ENCODE results near the gene SCAMP4.

The SCAMP4 gene

DNA sequence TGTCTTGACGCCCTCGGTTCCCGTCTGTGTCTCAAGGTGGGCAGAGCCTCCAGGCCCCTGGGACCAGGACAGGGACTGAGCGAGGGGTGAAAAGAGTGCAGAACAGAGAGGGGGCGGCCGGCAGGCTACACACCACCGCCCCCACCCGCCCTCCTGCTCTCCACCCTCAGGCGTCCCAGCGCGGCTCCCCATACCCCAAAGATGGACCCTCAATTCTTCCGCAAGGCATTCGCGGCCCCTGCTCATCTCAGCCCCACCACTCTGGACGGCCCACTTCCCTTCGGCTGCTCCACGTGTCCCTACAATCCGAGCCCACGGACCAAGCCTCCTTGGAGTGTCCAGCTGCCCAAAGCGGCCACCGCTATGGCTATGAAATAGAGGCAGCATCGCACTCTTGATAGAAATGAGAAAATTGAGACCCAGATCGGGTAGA, 43.6 kb upstream of the SCAMP4 start:
- Histone ChIP-seq H3K36me3 (ENCODE audit: insufficient read depth, low read length) (no peaks in the 10 kb centered on the region), H3K27me3 (ENCODE audit: control insufficient read depth, insufficient read depth, low read length) (no peaks in the 10 kb centered on the region), H3K9ac (ENCODE audit: low read depth, low read length) (peak overlapping the region; percentile 88), H3K4me3 (ENCODE audit: low read length) (peak overlapping the region; percentile 99), H3K4me1 (ENCODE audit: control insufficient read depth, insufficient read depth, low read length) (peaks cover 49% of the 10 kb centered on the region), H3K4me2 (ENCODE audit: low read length) (peak overlapping the region; percentile 94), H3K9me3 (replicated peaks; ENCODE audit: low read length) (no peaks in the 10 kb centered on the region)

DNA sequence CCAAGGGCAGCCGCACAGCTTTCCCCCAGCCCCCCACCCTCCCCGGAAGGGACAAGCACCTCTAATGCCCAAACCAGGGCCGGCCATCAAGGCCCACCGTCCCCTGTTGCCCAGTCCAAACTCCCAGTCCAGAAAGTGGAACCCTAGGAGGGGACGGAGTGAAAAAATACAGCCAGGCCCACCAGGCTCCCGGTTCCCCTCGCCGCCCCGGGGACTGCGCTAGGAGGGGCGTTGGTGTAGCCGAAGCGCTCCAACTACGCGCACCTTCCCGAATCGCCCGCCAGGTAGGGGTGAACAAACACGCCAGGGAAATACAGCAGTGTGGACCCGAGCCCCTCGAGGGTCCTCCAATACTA, 43.2 kb upstream of the SCAMP4 start:
- no peaks in the 10 kb centered on the region for H3K9me3 ChIP-seq (replicated peaks; ENCODE audit: low read length)
- H3K4me1 ChIP-seq (ENCODE audit: control insufficient read depth, insufficient read depth, low read length), result peaks cover 45% of the 10 kb centered on the region
- no peaks in the 10 kb centered on the region for H3K36me3 ChIP-seq (ENCODE audit: insufficient read depth, low read length)
- H3K9ac ChIP-seq (ENCODE audit: low read depth, low read length), result peak overlapping the region; percentile 88
- H3K4me2 ChIP-seq (ENCODE audit: low read length), result peak overlapping the region; percentile 94
- no peaks in the 10 kb centered on the region for H3K27me3 ChIP-seq (ENCODE audit: control insufficient read depth, insufficient read depth, low read length)
- peak overlapping the region; percentile 99 for H3K4me3 ChIP-seq (ENCODE audit: low read length)

DNA sequence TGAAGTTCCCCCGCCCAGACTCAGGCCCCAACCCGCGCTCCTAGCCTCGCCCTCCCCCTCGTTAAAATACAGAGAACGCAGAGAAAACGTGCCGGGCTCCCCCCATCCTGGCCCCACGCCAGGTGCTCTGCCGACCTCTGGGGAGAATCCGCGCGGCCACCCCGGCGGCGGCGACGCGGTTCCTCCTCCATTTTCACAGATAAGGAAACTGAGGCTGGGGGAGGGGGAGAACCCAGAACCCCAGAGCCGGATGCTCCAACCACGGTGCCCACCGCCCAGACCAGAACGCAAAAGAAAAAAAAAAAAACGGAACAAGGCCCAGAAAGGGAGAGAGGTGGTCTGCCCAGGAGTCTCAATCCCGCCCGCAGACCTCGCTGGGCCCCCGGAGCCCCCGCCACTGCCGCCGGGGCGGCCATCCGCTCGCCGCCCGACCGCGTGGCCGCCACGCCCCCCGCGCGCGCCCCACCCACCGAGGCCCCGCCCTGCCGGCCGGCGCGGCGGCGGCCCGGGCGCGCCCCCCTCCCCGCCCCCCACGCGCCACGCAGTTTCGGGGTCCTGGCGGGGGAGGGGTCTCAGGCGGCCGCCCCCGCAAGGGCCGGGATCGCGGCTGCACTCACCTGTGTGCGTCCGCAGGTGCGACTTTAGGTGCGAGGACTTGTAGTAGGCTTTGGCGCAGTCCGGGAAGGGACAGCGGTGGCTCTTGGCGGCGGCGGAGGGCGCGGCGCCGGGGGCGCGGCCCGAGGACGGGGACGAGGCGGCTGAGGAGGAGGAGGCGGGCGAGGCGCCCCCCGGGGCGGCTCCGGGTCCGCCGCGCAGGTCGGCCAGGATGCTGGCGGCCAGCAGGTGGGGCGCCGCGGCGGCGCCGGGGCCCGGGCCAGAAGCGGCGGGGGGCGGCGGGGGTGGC, 42.5 kb upstream of the SCAMP4 start:
- Histone ChIP-seq H3K36me3 (ENCODE audit: insufficient read depth, low read length) (no peaks in the 10 kb centered on the region), H3K4me3 (ENCODE audit: low read length) (peak overlapping the region; percentile 99), H3K9ac (ENCODE audit: low read depth, low read length) (peak overlapping the region; percentile 88), H3K9me3 (replicated peaks; ENCODE audit: low read length) (no peaks in the 10 kb centered on the region), H3K4me1 (ENCODE audit: control insufficient read depth, insufficient read depth, low read length) (peaks cover 39% of the 10 kb centered on the region), H3K4me2 (ENCODE audit: low read length) (peak overlapping the region; percentile 94), H3K27me3 (ENCODE audit: control insufficient read depth, insufficient read depth, low read length) (no peaks in the 10 kb centered on the region)

DNA sequence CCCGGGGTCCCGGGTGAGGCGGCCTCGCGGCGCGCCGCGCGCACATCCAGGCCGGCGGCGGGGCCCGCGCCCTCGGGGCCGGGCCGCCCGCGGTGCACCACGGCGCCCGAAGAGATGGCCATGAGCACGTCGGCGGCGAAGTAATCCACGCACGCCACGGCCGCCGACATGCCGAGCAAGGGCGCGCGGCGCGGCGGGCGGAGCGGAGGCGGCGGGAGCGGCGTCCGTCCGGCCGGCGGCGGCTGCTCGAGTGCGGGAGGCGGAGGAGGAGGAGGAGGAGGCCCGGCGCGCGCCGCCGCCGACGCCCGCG, 41.9 kb upstream of the SCAMP4 start, which contains the start of gene KLF16:
TSS of gene KLF16 (minus strand) at position 252 of the 310 bp plus-strand sequence. CDS start at position 170, 82 bp downstream.
- H3K4me1 ChIP-seq (ENCODE audit: control insufficient read depth, insufficient read depth, low read length), result peaks cover 33% of the 10 kb centered on the region
- no peaks in the 10 kb centered on the region for H3K27me3 ChIP-seq (ENCODE audit: control insufficient read depth, insufficient read depth, low read length)
- no peaks in the 10 kb centered on the region for H3K36me3 ChIP-seq (ENCODE audit: insufficient read depth, low read length)

DNA sequence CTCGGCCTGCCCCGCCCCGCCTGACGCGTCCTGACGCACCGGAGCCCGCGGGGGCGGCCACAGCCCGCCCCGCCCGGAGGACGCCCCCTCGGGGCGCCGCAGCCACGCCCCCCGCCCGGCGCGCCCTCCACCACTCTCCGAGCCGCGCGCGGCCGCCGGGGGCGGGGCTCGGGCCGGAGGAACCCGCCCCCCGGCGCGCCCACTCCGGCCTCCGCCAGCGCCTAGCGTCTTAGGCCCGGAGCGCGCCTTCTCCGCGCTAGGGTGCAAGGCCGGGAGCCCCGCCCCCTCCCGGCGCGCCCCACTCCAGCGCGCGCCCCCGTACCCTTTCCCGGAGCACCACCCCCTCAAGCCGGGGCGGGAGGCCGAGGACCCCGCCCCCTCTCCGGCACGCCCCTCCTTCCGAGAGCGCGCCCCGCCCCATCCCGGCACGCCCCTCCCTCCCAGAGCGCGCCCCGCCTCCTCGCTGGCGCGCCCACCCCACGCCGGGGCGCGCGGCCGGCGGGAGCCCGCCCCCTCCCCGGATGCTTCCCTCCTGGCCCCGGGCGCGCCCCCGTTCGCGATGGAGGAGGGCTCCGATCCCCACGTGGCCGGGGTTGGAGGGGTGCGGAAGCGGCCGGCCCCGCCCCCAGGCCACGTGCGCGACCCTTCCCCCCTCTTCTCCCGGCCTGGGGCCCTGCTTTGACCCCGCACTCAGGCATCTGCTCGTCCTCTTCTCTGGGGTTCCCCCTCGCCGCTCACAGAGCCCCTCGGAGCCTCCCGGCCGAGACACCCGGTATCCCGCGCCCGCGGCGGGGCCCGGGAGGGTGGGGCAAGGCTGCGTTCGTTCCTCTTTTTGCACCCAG, 41.3 kb upstream of the SCAMP4 start:
- peaks cover 32% of the 10 kb centered on the region for H3K4me1 ChIP-seq (ENCODE audit: control insufficient read depth, insufficient read depth, low read length)
- no peaks in the 10 kb centered on the region for H3K36me3 ChIP-seq (ENCODE audit: insufficient read depth, low read length)

More for the DNA sequence above, 41.9 kb upstream of the SCAMP4 start, which contains the start of gene KLF16:
- Histone ChIP-seq H3K9ac (ENCODE audit: low read depth, low read length) (peak within 1 kb of the TSS; percentile 92), H3K4me3 (ENCODE audit: low read length) (peak within 1 kb of the TSS; percentile 99), H3K4me2 (ENCODE audit: low read length) (peak within 1 kb of the TSS; percentile 94), H3K9me3 (replicated peaks; ENCODE audit: low read length) (no peaks in the 10 kb centered on the region)

DNA sequence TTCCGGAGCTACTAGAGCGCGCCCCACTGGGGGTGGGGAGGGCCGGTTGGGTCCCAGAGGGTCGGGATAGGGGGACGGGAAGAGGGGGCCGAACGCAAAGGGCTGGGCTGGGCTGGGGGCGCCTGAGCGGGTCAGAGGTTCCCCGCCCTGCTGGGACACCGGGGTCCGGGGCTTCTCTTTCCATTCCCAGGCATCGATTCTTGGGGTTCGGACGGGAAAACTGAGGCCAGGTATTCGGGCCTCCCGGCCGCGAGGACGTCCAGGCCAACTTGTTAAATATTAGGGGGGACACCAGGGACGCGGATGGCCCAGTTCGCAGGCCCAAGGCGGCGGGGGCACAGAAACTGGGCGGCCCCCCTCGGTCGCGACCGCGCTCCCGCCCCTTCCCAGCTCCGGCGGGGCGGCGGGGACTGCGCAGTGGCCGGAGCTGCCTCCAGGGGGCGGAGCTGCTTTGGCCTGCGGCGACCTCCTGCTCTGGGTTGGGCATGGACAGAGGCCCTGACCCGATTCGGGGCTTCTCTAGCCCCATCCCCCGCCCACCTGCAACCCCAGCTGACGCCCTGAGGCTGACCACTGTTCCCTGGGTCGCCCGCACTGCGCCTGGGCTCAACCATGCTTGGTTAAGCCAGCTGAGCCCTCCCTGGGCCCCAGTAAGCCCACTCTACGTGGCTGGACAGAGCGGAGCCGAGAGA, 40.6 kb upstream of the SCAMP4 start:
- H3K9me3 ChIP-seq (replicated peaks; ENCODE audit: low read length), result no peaks in the 10 kb centered on the region
- H3K27me3 ChIP-seq (ENCODE audit: control insufficient read depth, insufficient read depth, low read length), result no peaks in the 10 kb centered on the region
- peaks cover 25% of the 10 kb centered on the region for H3K4me1 ChIP-seq (ENCODE audit: control insufficient read depth, insufficient read depth, low read length)
- no peaks in the 10 kb centered on the region for H3K36me3 ChIP-seq (ENCODE audit: insufficient read depth, low read length)
- peak overlapping the region; percentile 85 for H3K4me3 ChIP-seq (ENCODE audit: low read length)
- H3K9ac ChIP-seq (ENCODE audit: low read depth, low read length), result peak overlapping the region; percentile 92
- H3K4me2 ChIP-seq (ENCODE audit: low read length), result peak overlapping the region; percentile 93

More for the DNA sequence above, 41.3 kb upstream of the SCAMP4 start:
- peak overlapping the region; percentile 99 for H3K4me3 ChIP-seq (ENCODE audit: low read length)
- H3K27me3 ChIP-seq (ENCODE audit: control insufficient read depth, insufficient read depth, low read length), result no peaks in the 10 kb centered on the region
- peak overlapping the region; percentile 92 for H3K9ac ChIP-seq (ENCODE audit: low read depth, low read length)
- H3K9me3 ChIP-seq (replicated peaks; ENCODE audit: low read length), result no peaks in the 10 kb centered on the region
- peak overlapping the region; percentile 93 for H3K4me2 ChIP-seq (ENCODE audit: low read length)

DNA sequence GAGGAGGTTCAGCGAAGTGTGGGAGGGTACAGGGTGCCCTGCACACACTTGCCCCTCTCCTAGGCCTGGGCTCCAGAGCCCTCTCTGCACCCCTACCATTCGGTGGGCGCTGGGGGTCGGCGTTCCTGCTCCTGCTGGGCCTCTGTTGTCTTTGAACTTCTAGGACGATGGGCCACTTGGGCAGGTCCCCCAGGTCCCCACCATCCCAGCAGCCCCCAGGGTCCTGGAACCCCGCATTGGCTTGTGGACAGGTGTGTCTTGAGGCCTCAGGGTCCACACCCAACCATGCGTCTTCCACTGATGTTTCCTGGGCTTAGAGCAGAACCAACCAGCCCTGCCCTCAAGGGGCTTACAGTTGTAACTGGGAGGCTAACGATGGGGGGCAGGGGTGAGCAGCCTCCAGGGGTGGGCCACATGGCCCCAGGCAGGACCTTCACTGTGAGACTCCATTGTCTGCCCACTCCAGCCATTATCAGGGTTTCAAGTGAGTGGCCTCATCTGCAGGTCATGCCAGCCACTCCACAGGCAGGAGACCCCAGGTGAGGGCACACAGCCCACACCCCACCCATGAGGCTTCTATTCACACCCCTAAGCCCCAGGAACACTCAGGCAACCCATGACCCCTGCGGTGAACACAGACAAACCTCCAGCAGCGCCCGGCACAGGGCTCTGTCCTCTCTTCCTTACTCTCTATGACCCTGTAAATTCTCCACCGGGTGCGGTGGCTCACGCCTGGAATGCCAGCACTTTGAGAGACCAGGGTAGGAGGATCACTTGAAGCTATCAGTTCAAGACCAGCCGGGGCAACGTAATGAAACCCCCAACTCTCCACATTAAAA, 39.8 kb upstream of the SCAMP4 start:
- no peaks in the 10 kb centered on the region for H3K9me3 ChIP-seq (replicated peaks; ENCODE audit: low read length)
- no peaks in the 10 kb centered on the region for H3K27me3 ChIP-seq (ENCODE audit: control insufficient read depth, insufficient read depth, low read length)
- H3K4me1 ChIP-seq (ENCODE audit: control insufficient read depth, insufficient read depth, low read length), result peaks cover 17% of the 10 kb centered on the region

DNA sequence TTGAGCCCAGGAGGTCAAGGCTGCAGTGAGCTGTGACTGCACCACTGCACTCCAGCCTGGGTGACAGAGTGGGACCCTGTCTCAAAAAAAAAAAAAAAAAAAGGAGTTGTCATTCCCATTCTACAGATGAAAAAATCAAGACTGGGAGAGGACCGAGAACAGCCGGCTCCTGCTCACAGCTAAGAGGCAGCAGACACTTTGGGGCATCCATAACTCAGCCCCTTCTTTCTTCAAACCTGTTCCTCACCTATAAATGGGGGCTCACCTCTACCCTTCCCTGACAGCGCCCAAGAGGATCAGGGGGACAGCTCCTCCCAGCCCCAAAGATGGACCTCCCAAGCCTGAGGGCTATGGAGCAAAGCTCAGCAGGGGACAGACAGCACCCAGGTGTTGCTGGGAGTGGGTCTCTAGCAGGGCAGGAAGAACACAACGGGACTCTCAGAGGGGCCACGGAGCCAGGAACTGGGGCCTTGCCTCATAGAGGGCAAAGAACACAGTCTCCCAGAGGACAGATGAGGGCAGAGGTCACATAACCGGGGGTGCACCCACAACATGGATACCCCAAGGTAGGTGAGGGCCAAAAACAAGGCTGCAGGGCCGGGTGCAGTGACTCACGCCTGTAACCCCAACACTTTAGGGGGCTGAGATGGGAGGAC, 38.4 kb upstream of the SCAMP4 start:
- H3K27me3 ChIP-seq (ENCODE audit: control insufficient read depth, insufficient read depth, low read length), result no peaks in the 10 kb centered on the region
- no peak overlapping the region for H3K9ac ChIP-seq (ENCODE audit: low read depth, low read length)
- H3K36me3 ChIP-seq (ENCODE audit: insufficient read depth, low read length), result peaks cover 6% of the 10 kb centered on the region
- no peaks in the 10 kb centered on the region for H3K9me3 ChIP-seq (replicated peaks; ENCODE audit: low read length)
- peaks cover 4% of the 10 kb centered on the region for H3K4me1 ChIP-seq (ENCODE audit: control insufficient read depth, insufficient read depth, low read length)
- H3K4me2 ChIP-seq (ENCODE audit: low read length), result no peak overlapping the region
- no peak overlapping the region for H3K4me3 ChIP-seq (ENCODE audit: low read length)

More for the DNA sequence above, 39.8 kb upstream of the SCAMP4 start:
- Histone ChIP-seq H3K9ac (ENCODE audit: low read depth, low read length) (peak overlapping the region; percentile 92), H3K4me2 (ENCODE audit: low read length) (peak overlapping the region; percentile 93), H3K36me3 (ENCODE audit: insufficient read depth, low read length) (no peaks in the 10 kb centered on the region), H3K4me3 (ENCODE audit: low read length) (peak overlapping the region; percentile 85)

DNA sequence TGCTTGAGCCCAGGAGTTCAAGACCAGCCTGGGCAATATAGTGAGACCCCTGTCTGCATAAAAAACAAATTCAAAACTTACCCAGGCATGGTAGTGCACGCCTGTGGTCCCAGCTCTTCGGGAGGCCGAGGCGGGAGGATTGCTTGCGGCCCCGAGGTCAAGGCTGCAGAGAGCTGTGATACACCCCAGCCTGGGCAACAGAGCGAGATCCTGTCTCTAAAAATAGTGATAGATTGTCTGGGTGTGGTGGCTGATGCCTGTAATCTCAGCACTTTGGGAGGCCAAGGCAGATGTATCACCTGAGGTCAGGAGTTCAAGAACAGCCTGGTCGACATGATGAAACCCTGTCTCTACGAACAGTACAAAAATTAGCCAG, 37.9 kb upstream of the SCAMP4 start:
- peaks cover 6% of the 10 kb centered on the region for H3K36me3 ChIP-seq (ENCODE audit: insufficient read depth, low read length)
- H3K4me3 ChIP-seq (ENCODE audit: low read length), result no peak overlapping the region
- no peak overlapping the region for H3K4me2 ChIP-seq (ENCODE audit: low read length)
- no peaks in the 10 kb centered on the region for H3K27me3 ChIP-seq (ENCODE audit: control insufficient read depth, insufficient read depth, low read length)
- peaks cover 4% of the 10 kb centered on the region for H3K4me1 ChIP-seq (ENCODE audit: control insufficient read depth, insufficient read depth, low read length)
- no peak overlapping the region for H3K9ac ChIP-seq (ENCODE audit: low read depth, low read length)
- H3K9me3 ChIP-seq (replicated peaks; ENCODE audit: low read length), result no peaks in the 10 kb centered on the region

DNA sequence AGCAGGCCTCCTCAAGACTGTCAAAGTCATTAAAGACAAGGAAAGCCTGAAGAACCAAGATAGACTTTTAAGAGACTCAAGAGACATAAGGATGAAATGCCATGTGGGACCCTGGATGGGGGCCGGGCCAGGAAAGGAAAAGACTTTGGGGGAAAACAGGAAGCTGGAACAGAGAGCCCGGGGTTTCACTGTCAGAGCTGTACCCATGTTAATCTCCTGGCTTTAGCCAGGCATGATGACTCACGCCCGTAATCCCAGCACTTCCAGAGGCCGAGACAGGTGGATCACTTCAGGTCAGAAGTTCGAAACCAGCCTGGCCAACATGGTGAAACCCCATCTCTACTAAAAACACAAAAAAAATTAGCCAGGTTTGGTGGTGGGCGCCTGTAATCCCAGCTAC, 36.2 kb upstream of the SCAMP4 start:
- no peaks in the 10 kb centered on the region for H3K9me3 ChIP-seq (replicated peaks; ENCODE audit: low read length)

More for the DNA sequence above, 36.2 kb upstream of the SCAMP4 start:
- Histone ChIP-seq H3K27me3 (ENCODE audit: control insufficient read depth, insufficient read depth, low read length) (no peaks in the 10 kb centered on the region), H3K4me3 (ENCODE audit: low read length) (no peak overlapping the region), H3K36me3 (ENCODE audit: insufficient read depth, low read length) (peaks cover 6% of the 10 kb centered on the region), H3K9ac (ENCODE audit: low read depth, low read length) (no peak overlapping the region), H3K4me1 (ENCODE audit: control insufficient read depth, insufficient read depth, low read length) (peaks cover 17% of the 10 kb centered on the region), H3K4me2 (ENCODE audit: low read length) (no peak overlapping the region)
